Loucy (cell line): ENCODE data around the gene SRRD.
A peak's percentile ranks its signal among the peaks of the same experiment; 100 is the strongest.

Experiments used
- EZH2phosphoT487 ChIP-seq: fragments of 200-600 bp; IDR thresholded peaks from 2 replicates; pipeline ENCODE4 v1.6.1; 2018; ENCODE audit warnings: antibody characterized with exemption, mild to moderate bottlenecking, moderate library complexity, borderline replicate concordance
- TF ChIP-seq, protein P1 (sequence below): fragments of 200-600 bp; sonication (generic); conservative IDR thresholded peaks from 2 replicates; pipeline ENCODE4 v1.5.1; 2014; ENCODE audit warnings: mild to moderate bottlenecking, antibody characterized with exemption, low read length

DNA sequence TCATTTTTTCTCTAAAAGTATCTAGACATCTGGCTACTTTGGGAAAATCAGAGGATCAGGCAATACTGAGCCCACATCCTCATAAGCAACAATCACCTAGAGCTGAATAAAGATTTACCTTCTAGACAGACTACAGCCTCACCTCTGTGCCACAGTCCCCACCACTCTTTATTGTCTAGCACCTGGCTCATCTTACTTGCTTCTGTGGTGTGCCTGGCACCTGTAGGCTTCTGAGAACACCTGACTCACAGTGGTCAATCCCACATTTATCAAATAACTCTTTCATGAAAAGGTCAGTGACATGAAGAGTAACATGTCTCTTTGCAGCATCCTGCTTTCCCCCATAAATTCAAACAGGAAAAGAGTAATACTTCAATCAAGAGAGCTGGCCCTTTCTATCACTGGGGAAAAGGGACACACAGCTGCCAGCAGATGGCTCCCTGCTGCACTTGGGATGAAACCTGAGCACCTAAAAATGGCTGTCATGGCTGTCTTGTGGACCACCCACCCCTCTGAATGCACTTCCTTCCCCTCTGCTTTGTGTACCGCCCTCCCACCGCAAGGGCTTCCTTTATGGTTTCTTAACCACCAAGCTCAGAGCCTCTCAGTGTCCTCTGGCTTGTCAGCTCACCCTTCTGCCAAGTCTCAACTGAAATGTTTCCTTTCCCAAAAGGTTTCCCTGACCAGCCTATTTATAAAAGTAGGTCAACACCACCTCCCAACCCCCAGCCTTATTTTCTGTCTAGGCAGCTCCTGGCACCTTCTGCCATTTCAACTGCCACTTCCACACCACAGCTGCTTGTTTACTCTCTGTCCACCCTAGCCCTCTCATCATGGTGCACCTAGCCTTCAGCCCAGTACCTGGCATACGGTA, 19.2 kb downstream of the SRRD start:
- TF ChIP-seq, protein P1, sequence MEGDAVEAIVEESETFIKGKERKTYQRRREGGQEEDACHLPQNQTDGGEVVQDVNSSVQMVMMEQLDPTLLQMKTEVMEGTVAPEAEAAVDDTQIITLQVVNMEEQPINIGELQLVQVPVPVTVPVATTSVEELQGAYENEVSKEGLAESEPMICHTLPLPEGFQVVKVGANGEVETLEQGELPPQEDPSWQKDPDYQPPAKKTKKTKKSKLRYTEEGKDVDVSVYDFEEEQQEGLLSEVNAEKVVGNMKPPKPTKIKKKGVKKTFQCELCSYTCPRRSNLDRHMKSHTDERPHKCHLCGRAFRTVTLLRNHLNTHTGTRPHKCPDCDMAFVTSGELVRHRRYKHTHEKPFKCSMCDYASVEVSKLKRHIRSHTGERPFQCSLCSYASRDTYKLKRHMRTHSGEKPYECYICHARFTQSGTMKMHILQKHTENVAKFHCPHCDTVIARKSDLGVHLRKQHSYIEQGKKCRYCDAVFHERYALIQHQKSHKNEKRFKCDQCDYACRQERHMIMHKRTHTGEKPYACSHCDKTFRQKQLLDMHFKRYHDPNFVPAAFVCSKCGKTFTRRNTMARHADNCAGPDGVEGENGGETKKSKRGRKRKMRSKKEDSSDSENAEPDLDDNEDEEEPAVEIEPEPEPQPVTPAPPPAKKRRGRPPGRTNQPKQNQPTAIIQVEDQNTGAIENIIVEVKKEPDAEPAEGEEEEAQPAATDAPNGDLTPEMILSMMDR: peak; percentile 95
- no peak for TF ChIP-seq EZH2phosphoT487
